Caco-2 (cell line): ENCODE data around the gene APEH. TPM values are rescaled to one million over a fixed set of nuclear protein-coding genes. Genes with fewer than 3 reads are reported as not detected.

ENCODE experiments used
- BruUV-seq: library from RNA; stranded (reverse); fragments of 400-500 nt; replicated peaks from 2 replicates; lab custom pipeline; 2021; lab: Mats Ljungman, UMichigan
- CTCF ChIA-PET: fragments of 300-600 bp; sonication (Branson Sonifier 250); formaldehyde crosslinking; loops from one replicate; lab custom pipeline; 2022; ENCODE audit warnings: antibody characterized with exemption; lab: Charles Lee
- POLR2A ChIA-PET: fragments of 300-600 bp; sonication (Branson Sonifier 250); formaldehyde crosslinking; loops from one replicate; lab custom pipeline; 2022; ENCODE audit warnings: antibody characterized with exemption; lab: Charles Lee
- DNase-seq, 2 experiments: peaks; one replicate each; pipeline versions ENCODE4 v3.0.0 to v3.0.0-alpha.2; 2020 to 2022
- H3K27me3 ChIP-seq: replicated peaks from 2 replicates; pipeline ENCODE4 v1.6.0; 2011; ENCODE audit warnings: low read length; ENCODE audit not compliant: control insufficient read depth, insufficient read depth
- H3K36me3 ChIP-seq: 2 replicates; pipeline ENCODE4 v1.5.1; 2011; ENCODE audit warnings: low read length; ENCODE audit not compliant: control insufficient read depth, insufficient read depth
- H3K4me1 ChIP-seq: fragments of 250-450 bp; sonication (Bioruptor Pico); 2 replicates; pipeline ENCODE4 v1.5.1; 2020; ENCODE audit warnings: mild to moderate bottlenecking
- H3K4me3 ChIP-seq: 2 replicates; pipeline ENCODE4 v1.5.1; 2011; ENCODE audit warnings: low read depth, mild to moderate bottlenecking, control low read depth, low read length
- H3K9me3 ChIP-seq: fragments of 250-450 bp; sonication (Bioruptor Pico); 2 replicates; pipeline ENCODE4 v1.5.1; 2020; ENCODE audit warnings: mild to moderate bottlenecking, moderate library complexity
- H3K27ac Mint-ChIP-seq: one replicate; pipeline ENCODE4 v1.8.0; 2022; ENCODE audit warnings: mixed read lengths; ENCODE audit not compliant: unreplicated experiment
- H3K27me3 Mint-ChIP-seq: one replicate; pipeline ENCODE4 v1.8.0; 2022; ENCODE audit warnings: mixed read lengths; ENCODE audit not compliant: insufficient read depth, unreplicated experiment
- H3K36me3 Mint-ChIP-seq: one replicate; pipeline ENCODE4 v1.8.0; 2022; ENCODE audit warnings: mild to moderate bottlenecking, mixed read lengths; ENCODE audit not compliant: insufficient read depth, unreplicated experiment
- H3K4me1 Mint-ChIP-seq: one replicate; pipeline ENCODE4 v1.8.0; 2022; ENCODE audit warnings: low read depth, mixed read lengths; ENCODE audit not compliant: unreplicated experiment
- H3K4me3 Mint-ChIP-seq: one replicate; pipeline ENCODE4 v1.8.0; 2022; ENCODE audit warnings: mild to moderate bottlenecking, moderate library complexity, mixed read lengths; ENCODE audit not compliant: unreplicated experiment
- H3K9me3 Mint-ChIP-seq: one replicate; pipeline ENCODE4 v1.8.0; 2022; ENCODE audit warnings: mixed read lengths; ENCODE audit not compliant: unreplicated experiment
- CTCF ChIP-seq, 2 experiments: fragments of 200-600 bp in 1 of 2; IDR thresholded peaks; 1 replicate in 1 of 2; 2 replicates in 1 of 2; pipeline versions ENCODE4 v1.5.1 to v1.8.0; 2011 to 2022; ENCODE audit warnings: antibody characterized with exemption in 1 of 2, control low read depth in 1 of 2, inconsistent platforms in 1 of 2, low read depth in 1 of 2, low read length in 1 of 2, mild to moderate bottlenecking in 1 of 2, moderate library complexity in 1 of 2; ENCODE audit not compliant: insufficient read depth in 1 of 2, severe bottlenecking in 1 of 2, unreplicated experiment in 1 of 2
- intact Hi-C: fragments of 100-400 bp; cut with micrococcal nuclease; formaldehyde crosslinking; loops from one replicate; pipeline ENCODE4 v1.10.0; 2022; ENCODE audit not compliant: unreplicated experiment
- total RNA-seq: library from RNA; stranded (reverse); gene quantifications from 2 replicates; pipeline ENCODE4 v1.2.3, GENCODE V29; 2022

APEH gene
- total RNA-seq, 1 experiment from 2014 or later: 236 TPM

- intact Hi-C loops: no loop called here
- Histone ChIP-seq H3K4me1 (peaks cover 6% of the 10 kb centered on the region; the same call in 1 of the 2 replicates), H3K9me3 (no peaks in the 10 kb centered on the region), H3K36me3 (no peaks in the 10 kb centered on the region), H3K4me3 (no peak overlapping the region), H3K27me3 (no peaks in the 10 kb centered on the region)
- no peak for DNase-seq
- ChIA-PET CTCF (no interaction called here), POLR2A (no interaction called here)
- TF ChIP-seq CTCF (IDR thresholded peaks at IDR 0.05; ENCODE audit: insufficient read depth in 1 of 2, low read depth in 1 of 2, low read length in 1 of 2, severe bottlenecking in 1 of 2, unreplicated experiment in 1 of 2): no peak
- Mint-ChIP-seq H3K4me3 (no peak overlapping the region), H3K27ac (no peak overlapping the region), H3K9me3 (no peaks in the 10 kb centered on the region), H3K4me1 (peaks cover 9% of the 10 kb centered on the region), H3K27me3 (no peaks in the 10 kb centered on the region), H3K36me3 (no peaks in the 10 kb centered on the region)
- no TSS peak for BruUV-seq
Measured at GRCh38 chr3:49661281-49661680, 12.9 kb upstream of the APEH start.

GRCh38 chr3:49662021-49662420, 12.1 kb upstream of the APEH start:
- ChIA-PET CTCF (no interaction called here), POLR2A (no interaction called here)
- no peak overlapping the region for H3K27ac Mint-ChIP-seq
- H3K36me3 ChIP-seq: no peaks in the 10 kb centered on the region
- no peaks in the 10 kb centered on the region for H3K9me3 Mint-ChIP-seq
- TF ChIP-seq CTCF (IDR thresholded peaks at IDR 0.05; ENCODE audit: insufficient read depth in 1 of 2, low read depth in 1 of 2, low read length in 1 of 2, severe bottlenecking in 1 of 2, unreplicated experiment in 1 of 2): no peak
- BruUV-seq: no TSS peak
- no peak overlapping the region for H3K4me3 Mint-ChIP-seq
- H3K27me3 Mint-ChIP-seq: no peaks in the 10 kb centered on the region
- no peaks in the 10 kb centered on the region for H3K27me3 ChIP-seq
- H3K9me3 ChIP-seq: no peaks in the 10 kb centered on the region
- H3K4me1 Mint-ChIP-seq: peaks cover 15% of the 10 kb centered on the region
- no peak for DNase-seq
- intact Hi-C loops: no loop called here
- no peak overlapping the region for H3K4me3 ChIP-seq
- H3K36me3 Mint-ChIP-seq: no peaks in the 10 kb centered on the region
- H3K4me1 ChIP-seq: peaks cover 13% of the 10 kb centered on the region; the same call in 1 of the 2 replicates

GRCh38 chr3:49662720-49663413, 11.3 kb upstream of the APEH start:
- Mint-ChIP-seq H3K4me3 (no peak overlapping the region), H3K27ac (no peak overlapping the region), H3K36me3 (peaks cover 1% of the 10 kb centered on the region), H3K9me3 (no peaks in the 10 kb centered on the region), H3K27me3 (no peaks in the 10 kb centered on the region), H3K4me1 (peaks cover 15% of the 10 kb centered on the region)
- Histone ChIP-seq H3K27me3 (no peaks in the 10 kb centered on the region), H3K36me3 (no peaks in the 10 kb centered on the region), H3K4me1 (peaks cover 15% of the 10 kb centered on the region; the same call in 1 of the 2 replicates), H3K4me3 (no peak overlapping the region), H3K9me3 (no peaks in the 10 kb centered on the region)
- no TSS peak for BruUV-seq
- TF ChIP-seq CTCF (IDR thresholded peaks at IDR 0.05; ENCODE audit: insufficient read depth in 1 of 2, low read depth in 1 of 2, low read length in 1 of 2, severe bottlenecking in 1 of 2, unreplicated experiment in 1 of 2): no peak
- intact Hi-C loops: no loop called here
- DNase-seq: no peak
- CTCF ChIA-PET: interaction anchor here (2.1 kb wide), 1 partner anchor 123 kb away, joined by 11 read pairs; no protein-coding TSS in a partner anchor
- POLR2A ChIA-PET: no interaction called here
